HL-60 (cell line): ENCODE results near the gene SH2B3.
A peak's percentile ranks its signal among the peaks of the same experiment; 100 is the strongest.

ENCODE experiments used
- DNase-seq, 2 experiments: peaks; one replicate each; pipeline ENCODE4 v3.0.0-alpha.2; 2010 to 2020; ENCODE audit warnings: low read depth in 1 of 2, low spot score in 1 of 2
- H3K27ac ChIP-seq: fragments of 250-450 bp; sonication (Bioruptor Pico); replicated peaks from 2 replicates; pipeline ENCODE4 v1.5.1; 2020; ENCODE audit warnings: mild to moderate bottlenecking, moderate library complexity
- H3K27me3 ChIP-seq: fragments of 250-450 bp; sonication (Bioruptor Pico); 2 replicates; pipeline ENCODE4 v1.5.1; 2021; ENCODE audit warnings: mild to moderate bottlenecking, moderate library complexity; ENCODE audit not compliant: insufficient read depth, poor library complexity, severe bottlenecking
- H3K4me3 ChIP-seq: replicated peaks from 2 replicates; pipeline ENCODE4 v1.5.1; 2011; ENCODE audit warnings: mild to moderate bottlenecking, control low read depth, low read length; ENCODE audit not compliant: insufficient read depth
- CTCF ChIP-seq: IDR thresholded peaks from one replicate; pipeline ENCODE4 v1.5.1; 2011; ENCODE audit warnings: low read length, control low read depth, inconsistent platforms; ENCODE audit not compliant: insufficient read depth
- GABPA ChIP-seq: IDR thresholded peaks from 2 replicates; pipeline ENCODE4 v1.6.1; 2012; ENCODE audit warnings: low read depth
- POLR2AphosphoS5 ChIP-seq: IDR thresholded peaks from 2 replicates; pipeline ENCODE4 v1.6.1; 2012; ENCODE audit warnings: low read depth
- REST ChIP-seq: IDR thresholded peaks from 2 replicates; pipeline ENCODE4 v1.6.1; 2012; ENCODE audit warnings: low read depth; ENCODE audit not compliant: insufficient replicate concordance
- SPI1 ChIP-seq: IDR thresholded peaks from 2 replicates; pipeline ENCODE4 v1.6.1; 2012; ENCODE audit warnings: low read depth, mild to moderate bottlenecking, borderline replicate concordance

Gene SH2B3

GRCh38 chr12:111434049-111434448 lies 28.3 kb downstream of the SH2B3 start:
- H3K27me3 ChIP-seq, result no peaks in the 10 kb centered on the region
- TF ChIP-seq CTCF (no peak), REST (no peak), GABPA (no peak), POLR2AphosphoS5 (no peak), SPI1 (no peak)
- H3K27ac ChIP-seq, result peak overlapping the region; percentile 50
- DNase-seq, result no peak
- H3K4me3 ChIP-seq, result no peak overlapping the region

GRCh38 chr12:111434680-111435338 lies 29.1 kb downstream of the SH2B3 start:
- H3K27ac ChIP-seq, result peak overlapping the region; percentile 50
- H3K4me3 ChIP-seq, result no peak overlapping the region
- DNase-seq, result peak in 1 of 2 experiments; percentile 60
- TF ChIP-seq POLR2AphosphoS5 (peak; percentile 45; the same call in 1 of the 2 replicates), SPI1 (no peak)
- no peaks in the 10 kb centered on the region for H3K27me3 ChIP-seq

GRCh38 chr12:111435661-111436201 lies 30.0 kb downstream of the SH2B3 start:
- no peaks in the 10 kb centered on the region for H3K27me3 ChIP-seq
- peak overlapping the region; percentile 50 for H3K27ac ChIP-seq
- DNase-seq, result no peak
- no peak overlapping the region for H3K4me3 ChIP-seq
- TF ChIP-seq CTCF, result no peak
- peak; percentile 46; the same call in 1 of the 2 replicates for TF ChIP-seq POLR2AphosphoS5

GRCh38 chr12:111436266-111436665 lies 30.5 kb downstream of the SH2B3 start:
- Histone ChIP-seq H3K4me3 (no peak overlapping the region), H3K27me3 (no peaks in the 10 kb centered on the region), H3K27ac (peak overlapping the region; percentile 50; the same call in 1 of the 2 replicates)
- no peak for TF ChIP-seq CTCF
- TF ChIP-seq REST, result no peak
- no peak for TF ChIP-seq POLR2AphosphoS5
- DNase-seq, result no peak
